Mesothelial cell of epicardium (in vitro differentiated cells): Measurements from ENCODE around the gene CACNA2D3. TPM values are rescaled to one million over a fixed set of nuclear protein-coding genes. Genes with fewer than 3 reads are reported as not detected.
"Not testable (repeated sequence)": the region's sequence is repeated elsewhere in the genome, so short reads cannot be mapped to it uniquely, and the experiment has no call there.

Experiments used
- DNase-seq, 2 experiments: peaks; one replicate each; pipeline ENCODE4 v3.0.0; 2021; ENCODE audit warnings: low spot score in 2 of 2; ENCODE audit not compliant: unreplicated experiment in 2 of 2
- H3K27ac Mint-ChIP-seq: 2 replicates; pipeline ENCODE4 v1.8.0; 2021; ENCODE audit warnings: mixed read lengths
- H3K27me3 Mint-ChIP-seq: 2 replicates; pipeline ENCODE4 v1.8.0; 2021; ENCODE audit warnings: low read depth, mixed read lengths
- H3K36me3 Mint-ChIP-seq: 2 replicates; pipeline ENCODE4 v1.8.0; 2021; ENCODE audit warnings: mixed read lengths
- H3K4me1 Mint-ChIP-seq: 2 replicates; pipeline ENCODE4 v1.8.0; 2021; ENCODE audit warnings: mixed read lengths
- H3K4me3 Mint-ChIP-seq: 2 replicates; pipeline ENCODE4 v1.8.0; 2021; ENCODE audit warnings: mild to moderate bottlenecking, moderate library complexity, mixed read lengths
- H3K9me3 Mint-ChIP-seq: 2 replicates; pipeline ENCODE4 v1.8.0; 2021; ENCODE audit warnings: mixed read lengths
- total RNA-seq: library from RNA; stranded (reverse); gene quantifications from 3 replicates; pipeline ENCODE4 v1.2.1, GENCODE V29; 2021
- TF ChIP-seq, protein P1 (sequence below): fragments of 200-600 bp; sonication (generic); IDR thresholded peaks from one replicate; pipeline ENCODE4 v1.5.0; 2021; ENCODE audit warnings: antibody characterized with exemption; ENCODE audit not compliant: unreplicated experiment

Gene CACNA2D3
- total RNA-seq, 1 donor from 2014 or later = 2.3 TPM

DNA sequence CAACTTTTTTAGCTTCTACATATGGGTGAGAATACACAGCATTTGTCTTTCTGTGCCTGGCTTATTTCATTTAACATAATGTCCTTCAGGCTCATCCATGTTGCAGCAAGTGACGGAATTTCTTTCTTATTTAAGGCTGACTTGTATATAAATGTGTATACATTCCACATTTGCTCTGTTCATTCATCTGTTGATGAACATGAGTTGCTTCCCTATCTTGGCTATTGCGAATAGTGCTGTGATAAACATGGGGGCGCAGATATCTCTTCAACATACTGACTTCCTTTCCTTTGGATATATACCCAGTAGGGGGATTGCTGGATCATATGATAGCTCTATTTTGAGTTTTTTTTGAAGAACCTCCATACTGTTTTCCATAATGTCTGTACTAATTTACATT is 332.5 kb downstream of the CACNA2D3 start:
- TF ChIP-seq, protein P1, sequence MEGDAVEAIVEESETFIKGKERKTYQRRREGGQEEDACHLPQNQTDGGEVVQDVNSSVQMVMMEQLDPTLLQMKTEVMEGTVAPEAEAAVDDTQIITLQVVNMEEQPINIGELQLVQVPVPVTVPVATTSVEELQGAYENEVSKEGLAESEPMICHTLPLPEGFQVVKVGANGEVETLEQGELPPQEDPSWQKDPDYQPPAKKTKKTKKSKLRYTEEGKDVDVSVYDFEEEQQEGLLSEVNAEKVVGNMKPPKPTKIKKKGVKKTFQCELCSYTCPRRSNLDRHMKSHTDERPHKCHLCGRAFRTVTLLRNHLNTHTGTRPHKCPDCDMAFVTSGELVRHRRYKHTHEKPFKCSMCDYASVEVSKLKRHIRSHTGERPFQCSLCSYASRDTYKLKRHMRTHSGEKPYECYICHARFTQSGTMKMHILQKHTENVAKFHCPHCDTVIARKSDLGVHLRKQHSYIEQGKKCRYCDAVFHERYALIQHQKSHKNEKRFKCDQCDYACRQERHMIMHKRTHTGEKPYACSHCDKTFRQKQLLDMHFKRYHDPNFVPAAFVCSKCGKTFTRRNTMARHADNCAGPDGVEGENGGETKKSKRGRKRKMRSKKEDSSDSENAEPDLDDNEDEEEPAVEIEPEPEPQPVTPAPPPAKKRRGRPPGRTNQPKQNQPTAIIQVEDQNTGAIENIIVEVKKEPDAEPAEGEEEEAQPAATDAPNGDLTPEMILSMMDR = no peak
- Mint-ChIP-seq H3K4me3 (no peak overlapping the region), H3K27ac (no peak overlapping the region), H3K36me3 (no peaks in the 10 kb centered on the region), H3K4me1 (no peaks in the 10 kb centered on the region), H3K27me3 (peaks cover 18% of the 10 kb centered on the region), H3K9me3 (peaks cover 33% of the 10 kb centered on the region)
- no peak for DNase-seq

DNA sequence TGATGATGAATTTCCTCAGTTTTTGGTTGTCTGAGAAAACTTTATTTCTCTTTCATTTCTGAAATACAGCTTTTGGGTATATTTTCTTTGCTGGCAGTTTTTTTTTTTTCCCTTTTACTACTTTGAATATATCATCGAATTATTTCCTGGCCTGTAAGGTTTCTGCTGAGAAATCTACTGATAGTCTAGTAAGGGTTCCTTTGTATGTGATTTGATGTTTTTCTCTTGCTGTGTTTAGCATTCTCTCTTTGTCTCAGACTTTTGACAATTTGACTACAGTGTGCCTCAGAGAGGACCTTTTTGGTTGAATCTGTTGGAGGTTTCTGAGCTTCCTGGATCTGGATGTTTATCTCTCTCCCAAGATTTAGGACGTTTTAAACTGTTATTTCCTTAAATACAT is 336.0 kb downstream of the CACNA2D3 start:
- TF ChIP-seq, protein P1 = no peak
- no peaks in the 10 kb centered on the region for H3K36me3 Mint-ChIP-seq
- H3K9me3 Mint-ChIP-seq = peaks cover 27% of the 10 kb centered on the region
- no peaks in the 10 kb centered on the region for H3K4me1 Mint-ChIP-seq
- peaks cover 8% of the 10 kb centered on the region for H3K27me3 Mint-ChIP-seq
- H3K27ac Mint-ChIP-seq = no peak overlapping the region
- no peak overlapping the region for H3K4me3 Mint-ChIP-seq
- DNase-seq = no peak

DNA sequence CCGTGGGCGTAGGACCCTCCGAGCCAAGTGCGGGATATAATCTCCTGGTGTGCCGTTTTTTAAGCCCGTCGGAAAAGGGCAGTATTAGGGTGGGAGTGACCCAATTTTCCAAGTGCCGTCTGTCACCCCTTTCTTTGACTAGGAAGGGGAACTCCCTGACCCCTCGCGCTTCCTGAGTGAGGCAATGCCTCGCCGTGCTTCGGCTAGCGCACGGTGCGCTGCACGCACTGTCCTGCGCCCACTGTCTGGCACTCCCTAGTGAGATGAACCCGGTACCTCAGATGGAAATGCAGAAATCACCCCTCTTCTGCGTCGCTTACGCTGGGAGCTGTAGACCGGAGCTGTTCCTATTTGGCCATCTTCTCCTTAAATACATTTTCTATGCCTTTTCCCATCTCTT is 342.2 kb downstream of the CACNA2D3 start:
- H3K27ac Mint-ChIP-seq, H3K36me3 Mint-ChIP-seq, H3K4me3 Mint-ChIP-seq, DNase-seq, H3K4me1 Mint-ChIP-seq: not testable (repeated sequence)
- Mint-ChIP-seq H3K9me3 (peaks cover 18% of the 10 kb centered on the region), H3K27me3 (peaks cover 26% of the 10 kb centered on the region)

DNA sequence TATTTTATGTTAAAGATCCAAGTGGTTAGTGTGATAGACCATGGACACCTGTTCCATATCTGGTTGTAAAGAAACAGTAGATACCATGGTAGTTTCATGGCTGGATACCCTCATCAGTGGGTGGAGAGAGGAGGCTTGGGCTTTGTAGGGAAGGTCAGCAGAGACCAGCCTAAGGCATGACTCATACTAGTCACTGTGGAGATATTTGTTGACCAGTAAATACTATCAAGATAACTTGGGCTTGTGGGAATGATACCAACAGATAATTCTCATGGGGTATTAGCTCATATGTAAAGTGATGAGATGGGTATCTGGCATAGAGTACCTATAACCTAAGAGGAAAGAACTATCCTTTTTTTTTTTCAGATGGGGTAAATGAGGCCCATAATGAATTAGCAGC is 354.5 kb downstream of the CACNA2D3 start:
- peaks cover 27% of the 10 kb centered on the region for H3K9me3 Mint-ChIP-seq
- DNase-seq = no peak
- no peaks in the 10 kb centered on the region for H3K36me3 Mint-ChIP-seq
- no peak overlapping the region for H3K4me3 Mint-ChIP-seq
- H3K27me3 Mint-ChIP-seq = peaks cover 21% of the 10 kb centered on the region
- H3K27ac Mint-ChIP-seq = no peak overlapping the region
- TF ChIP-seq, protein P1 = no peak
- no peaks in the 10 kb centered on the region for H3K4me1 Mint-ChIP-seq

DNA sequence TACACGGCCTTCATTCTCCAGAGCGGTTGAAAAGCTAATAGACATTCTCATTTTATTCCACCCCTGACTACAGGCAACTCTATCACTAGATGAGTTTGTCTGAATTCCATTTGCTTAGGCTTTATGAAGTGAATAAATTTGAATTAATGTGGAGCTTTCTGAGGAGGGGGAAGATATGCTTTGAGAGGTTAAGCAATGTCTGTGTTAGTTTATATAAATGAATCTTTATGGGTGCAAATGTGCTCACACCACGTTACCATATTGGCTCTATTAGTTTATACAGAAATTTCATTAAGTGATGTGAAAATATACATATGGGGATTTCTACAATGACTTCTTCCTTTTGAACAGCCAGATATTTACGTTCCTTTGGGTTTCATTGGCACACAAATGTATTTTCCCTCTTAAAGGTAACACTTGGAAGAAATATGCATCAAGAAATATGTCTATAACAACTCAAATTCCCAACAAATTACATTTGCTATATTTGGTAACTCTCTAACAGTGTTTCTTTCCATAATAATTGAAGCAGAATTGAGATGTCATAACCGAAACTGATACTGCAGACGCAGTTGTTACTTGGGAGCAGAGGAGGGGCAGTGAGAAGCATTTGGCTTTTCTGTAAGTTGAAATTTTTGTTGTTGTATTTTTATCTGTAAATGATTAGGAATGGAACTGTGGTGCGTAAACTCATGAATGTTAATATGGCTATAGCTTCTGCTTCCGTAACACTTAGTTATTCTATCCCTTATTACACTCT is 359.4 kb downstream of the CACNA2D3 start:
- peaks cover 19% of the 10 kb centered on the region for H3K27me3 Mint-ChIP-seq
- H3K9me3 Mint-ChIP-seq = peaks cover under 1% of the 10 kb centered on the region
- H3K4me3 Mint-ChIP-seq = no peak overlapping the region
- DNase-seq = no peak
- no peaks in the 10 kb centered on the region for H3K36me3 Mint-ChIP-seq
- H3K4me1 Mint-ChIP-seq = no peaks in the 10 kb centered on the region
- TF ChIP-seq, protein P1 = no peak
- H3K27ac Mint-ChIP-seq = no peak overlapping the region

DNA sequence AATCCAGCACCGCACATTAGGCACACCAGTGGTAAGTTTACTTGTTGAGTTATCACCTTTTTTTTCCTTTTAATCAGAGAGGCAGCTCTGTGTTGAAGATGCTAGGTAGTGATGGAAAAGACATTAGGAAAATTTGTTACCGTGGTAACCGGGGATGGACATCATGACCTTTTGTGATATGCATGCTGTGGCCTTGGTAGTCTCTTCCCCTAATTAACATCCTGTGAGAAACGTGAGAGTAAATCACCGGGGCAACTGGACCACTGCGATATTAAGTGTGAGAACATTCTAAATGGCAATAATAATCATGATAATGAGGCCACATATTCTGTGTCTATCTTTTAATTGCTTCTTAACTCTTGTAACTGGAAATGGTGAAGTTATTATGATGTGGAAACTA is 362.0 kb downstream of the CACNA2D3 start:
- TF ChIP-seq, protein P1 = no peak
- H3K27ac Mint-ChIP-seq = no peak overlapping the region
- H3K36me3 Mint-ChIP-seq = no peaks in the 10 kb centered on the region
- H3K27me3 Mint-ChIP-seq = peaks cover 17% of the 10 kb centered on the region
- H3K4me3 Mint-ChIP-seq = no peak overlapping the region
- DNase-seq = no peak
- no peaks in the 10 kb centered on the region for H3K4me1 Mint-ChIP-seq
- no peaks in the 10 kb centered on the region for H3K9me3 Mint-ChIP-seq
